ENCODE data around the gene SH3BP4. TPM values are rescaled to one million over a fixed set of nuclear protein-coding genes. Genes with fewer than 3 reads are reported as not detected.

The SH3BP4 gene
- 0.05 and 0.26 TPM in 2 replicates for total RNA-seq

GRCh38 chr2:234951664-234952269 is at the start of gene SH3BP4:
Gene SH3BP4, plus strand, starts transcription at chr2:234952017. Its CDS starts 82,986 bp downstream, at chr2:235035003.
- DNase-seq (ENCODE audit: low spot score) = peak; percentile 15
- H3K4me3 Mint-ChIP-seq = peak within 1 kb of the TSS; percentile 84
- no peaks in the 10 kb centered on the region for H3K9me3 Mint-ChIP-seq
- no peaks in the 10 kb centered on the region for H3K36me3 Mint-ChIP-seq (ENCODE audit: low read depth)
- no peak within 1 kb of the TSS for H3K27ac Mint-ChIP-seq
- H3K27me3 Mint-ChIP-seq (ENCODE audit: insufficient read depth) = peaks cover 62% of the 10 kb centered on the region
- intact Hi-C loops (cut with micrococcal nuclease) = no loop called here
- H3K4me1 Mint-ChIP-seq (ENCODE audit: low read depth) = no peaks in the 10 kb centered on the region

- H3K4me3 Mint-ChIP-seq = no peak overlapping the region
- H3K27me3 Mint-ChIP-seq (ENCODE audit: insufficient read depth) = no peaks in the 10 kb centered on the region
- no peak for DNase-seq (ENCODE audit: low spot score)
- no peaks in the 10 kb centered on the region for H3K9me3 Mint-ChIP-seq
- no peak overlapping the region for H3K27ac Mint-ChIP-seq
- no peaks in the 10 kb centered on the region for H3K36me3 Mint-ChIP-seq (ENCODE audit: low read depth)
- no peaks in the 10 kb centered on the region for H3K4me1 Mint-ChIP-seq (ENCODE audit: low read depth)
- intact Hi-C loops (cut with micrococcal nuclease) = no loop called here
Measured at GRCh38 chr2:234904785-234905184, 47.0 kb upstream of the SH3BP4 start.

GRCh38 chr2:234905547-234906265 is 46.1 kb upstream of the SH3BP4 start:
- H3K4me1 Mint-ChIP-seq (ENCODE audit: low read depth) = no peaks in the 10 kb centered on the region
- no peaks in the 10 kb centered on the region for H3K36me3 Mint-ChIP-seq (ENCODE audit: low read depth)
- no peaks in the 10 kb centered on the region for H3K9me3 Mint-ChIP-seq
- DNase-seq (ENCODE audit: low spot score) = no peak
- no peak overlapping the region for H3K27ac Mint-ChIP-seq
- no peaks in the 10 kb centered on the region for H3K27me3 Mint-ChIP-seq (ENCODE audit: insufficient read depth)
- intact Hi-C loops (cut with micrococcal nuclease) = no loop called here
- no peak overlapping the region for H3K4me3 Mint-ChIP-seq

GRCh38 chr2:234910186-234910679 is 41.6 kb upstream of the SH3BP4 start:
- intact Hi-C loops (cut with micrococcal nuclease) = no loop called here
- Mint-ChIP-seq H3K36me3 (ENCODE audit: low read depth) (no peaks in the 10 kb centered on the region), H3K27ac (no peak overlapping the region), H3K9me3 (no peaks in the 10 kb centered on the region), H3K27me3 (ENCODE audit: insufficient read depth) (no peaks in the 10 kb centered on the region), H3K4me1 (ENCODE audit: low read depth) (no peaks in the 10 kb centered on the region), H3K4me3 (no peak overlapping the region)
- no peak for DNase-seq (ENCODE audit: low spot score)

- H3K27ac Mint-ChIP-seq = no peak overlapping the region
Measured at GRCh38 chr2:234911271-234911670, 40.5 kb upstream of the SH3BP4 start.

GRCh38 chr2:234912437-234912836 is 39.4 kb upstream of the SH3BP4 start:
- Mint-ChIP-seq H3K4me3 (no peak overlapping the region), H3K9me3 (no peaks in the 10 kb centered on the region), H3K4me1 (ENCODE audit: low read depth) (no peaks in the 10 kb centered on the region), H3K36me3 (ENCODE audit: low read depth) (no peaks in the 10 kb centered on the region), H3K27me3 (ENCODE audit: insufficient read depth) (peaks cover 3% of the 10 kb centered on the region), H3K27ac (no peak overlapping the region)
- no peak for DNase-seq (ENCODE audit: low spot score)
- intact Hi-C loops (cut with micrococcal nuclease) = no loop called here

More at GRCh38 chr2:234911271-234911670, 40.5 kb upstream of the SH3BP4 start:
- no peaks in the 10 kb centered on the region for H3K4me1 Mint-ChIP-seq (ENCODE audit: low read depth)
- no peak for DNase-seq (ENCODE audit: low spot score)
- H3K36me3 Mint-ChIP-seq (ENCODE audit: low read depth) = no peaks in the 10 kb centered on the region
- intact Hi-C loops (cut with micrococcal nuclease) = no loop called here
- no peak overlapping the region for H3K4me3 Mint-ChIP-seq
- H3K27me3 Mint-ChIP-seq (ENCODE audit: insufficient read depth) = no peaks in the 10 kb centered on the region
- H3K9me3 Mint-ChIP-seq = no peaks in the 10 kb centered on the region

GRCh38 chr2:234913208-234913626 is 38.6 kb upstream of the SH3BP4 start:
- Mint-ChIP-seq H3K36me3 (ENCODE audit: low read depth) (no peaks in the 10 kb centered on the region), H3K27ac (no peak overlapping the region), H3K27me3 (ENCODE audit: insufficient read depth) (peaks cover 3% of the 10 kb centered on the region), H3K4me3 (no peak overlapping the region), H3K9me3 (no peaks in the 10 kb centered on the region), H3K4me1 (ENCODE audit: low read depth) (no peaks in the 10 kb centered on the region)
- DNase-seq (ENCODE audit: low spot score) = no peak
- intact Hi-C loops (cut with micrococcal nuclease) = no loop called here

GRCh38 chr2:234914371-234915154 is 37.3 kb upstream of the SH3BP4 start:
- intact Hi-C loops (cut with micrococcal nuclease) = no loop called here
- Mint-ChIP-seq H3K4me1 (ENCODE audit: low read depth) (no peaks in the 10 kb centered on the region), H3K9me3 (no peaks in the 10 kb centered on the region), H3K4me3 (no peak overlapping the region), H3K27me3 (ENCODE audit: insufficient read depth) (peaks cover 3% of the 10 kb centered on the region), H3K36me3 (ENCODE audit: low read depth) (no peaks in the 10 kb centered on the region), H3K27ac (no peak overlapping the region)
- DNase-seq (ENCODE audit: low spot score) = no peak

- no peak overlapping the region for H3K27ac Mint-ChIP-seq
- no peaks in the 10 kb centered on the region for H3K36me3 Mint-ChIP-seq (ENCODE audit: low read depth)
- no peak for DNase-seq (ENCODE audit: low spot score)
- no peak overlapping the region for H3K4me3 Mint-ChIP-seq
- H3K27me3 Mint-ChIP-seq (ENCODE audit: insufficient read depth) = peaks cover 3% of the 10 kb centered on the region
- no peaks in the 10 kb centered on the region for H3K9me3 Mint-ChIP-seq
- H3K4me1 Mint-ChIP-seq (ENCODE audit: low read depth) = no peaks in the 10 kb centered on the region
- intact Hi-C loops (cut with micrococcal nuclease) = no loop called here
Measured at GRCh38 chr2:234916674-234917073, 35.1 kb upstream of the SH3BP4 start.

GRCh38 chr2:234917211-234917975 is 34.4 kb upstream of the SH3BP4 start:
- Mint-ChIP-seq H3K4me1 (ENCODE audit: low read depth) (no peaks in the 10 kb centered on the region), H3K36me3 (ENCODE audit: low read depth) (no peaks in the 10 kb centered on the region), H3K27me3 (ENCODE audit: insufficient read depth) (peaks cover 3% of the 10 kb centered on the region), H3K27ac (no peak overlapping the region), H3K9me3 (no peaks in the 10 kb centered on the region), H3K4me3 (no peak overlapping the region)
- intact Hi-C loops (cut with micrococcal nuclease) = no loop called here
- DNase-seq (ENCODE audit: low spot score) = no peak

- intact Hi-C loops (cut with micrococcal nuclease) = no loop called here
- Mint-ChIP-seq H3K36me3 (ENCODE audit: low read depth) (no peaks in the 10 kb centered on the region), H3K27ac (no peak overlapping the region), H3K27me3 (ENCODE audit: insufficient read depth) (peaks cover 12% of the 10 kb centered on the region), H3K4me3 (no peak overlapping the region), H3K4me1 (ENCODE audit: low read depth) (no peaks in the 10 kb centered on the region), H3K9me3 (no peaks in the 10 kb centered on the region)
- no peak for DNase-seq (ENCODE audit: low spot score)
Measured at GRCh38 chr2:234919711-234920110, 32.1 kb upstream of the SH3BP4 start.

- Mint-ChIP-seq H3K36me3 (ENCODE audit: low read depth) (no peaks in the 10 kb centered on the region), H3K4me1 (ENCODE audit: low read depth) (no peaks in the 10 kb centered on the region), H3K27ac (no peak overlapping the region), H3K4me3 (no peak overlapping the region), H3K27me3 (ENCODE audit: insufficient read depth) (peaks cover 14% of the 10 kb centered on the region), H3K9me3 (no peaks in the 10 kb centered on the region)
- DNase-seq (ENCODE audit: low spot score) = no peak
- intact Hi-C loops (cut with micrococcal nuclease) = no loop called here
Measured at GRCh38 chr2:234920836-234921235, 31.0 kb upstream of the SH3BP4 start.
